Colonic mucosa (tissue), 4 donors: Measurements from ENCODE around the gene ARHGAP42. TPM values are rescaled to one million over a fixed set of nuclear protein-coding genes. Genes with fewer than 3 reads are reported as not detected.

ENCODE experiments used
- DNase-seq: peaks from one replicate; pipeline ENCODE4 v3.0.0-alpha.2; 2020
- H3K27ac ChIP-seq: fragments of 200-600 bp; one replicate; pipeline ENCODE4 v1.8.0; 2021
- H3K27me3 ChIP-seq: fragments of 200-600 bp; one replicate; pipeline ENCODE4 v1.8.0; 2021
- H3K36me3 ChIP-seq: fragments of 200-600 bp; one replicate; pipeline ENCODE4 v1.8.0; 2021
- H3K4me1 ChIP-seq: fragments of 200-600 bp; one replicate; pipeline ENCODE4 v1.8.0; 2021; ENCODE audit warnings: mild to moderate bottlenecking
- H3K4me3 ChIP-seq: fragments of 200-600 bp; one replicate; pipeline ENCODE4 v1.8.0; 2021
- H3K9ac ChIP-seq, 2 donors: one replicate each; pipeline ENCODE4 v1.7.0; 2013; ENCODE audit warnings: control low read depth in 2 of 2, low read depth in 2 of 2, low read length in 2 of 2
- H3K9me3 ChIP-seq: fragments of 200-600 bp; one replicate; pipeline ENCODE4 v1.8.0; 2021
- CTCF ChIP-seq: fragments of 200-600 bp; IDR thresholded peaks from one replicate; pipeline ENCODE4 v1.8.0; 2022; ENCODE audit warnings: antibody characterized with exemption, mild to moderate bottlenecking
- intact Hi-C: fragments of 100-400 bp; cut with DNase I; formaldehyde crosslinking; loops from one replicate; pipeline ENCODE4 v1.14.1; 2022
- total RNA-seq, 2 donors: library from RNA; stranded (reverse); fragmentation: NEBNext Ultra II Directional in 1 of 2; extraction: Animal tissue kit (Norgen Biotek cat#: 25700) in 1 of 2; gene quantifications; one replicate each; pipeline ENCODE4 v1.2.1, GENCODE V29; 2021
- donor health status: healthy.
- donor health status: DM: no; HTN: no; CAD: no.
- donor health status: DM: no; HTN: no; CAD: no.

The ARHGAP42 gene
- total RNA-seq, 2 donors from 2014 or later: 13.4 to 15.9 TPM

- Histone ChIP-seq H3K4me3 (no peak overlapping the region), H3K4me1 (no peaks in the 10 kb centered on the region), H3K27ac (no peak overlapping the region), H3K36me3 (no peaks in the 10 kb centered on the region), H3K9me3 (no peaks in the 10 kb centered on the region), H3K27me3 (no peaks in the 10 kb centered on the region), H3K9ac (no peak overlapping the region)
- intact Hi-C loops: no loop called here
- no peak for TF ChIP-seq CTCF
- no peak for DNase-seq
Measured at GRCh38 chr11:100667449-100667848, 19.6 kb upstream of the ARHGAP42 start.

- Histone ChIP-seq H3K27ac (no peak overlapping the region), H3K9me3 (no peaks in the 10 kb centered on the region), H3K4me3 (no peak overlapping the region), H3K4me1 (no peaks in the 10 kb centered on the region), H3K36me3 (no peaks in the 10 kb centered on the region), H3K27me3 (no peaks in the 10 kb centered on the region), H3K9ac (no peak overlapping the region)
- DNase-seq: no peak
- intact Hi-C loops: loop anchor here (10.0 kb wide), 1 partner anchor 85 kb away; no protein-coding TSS in a partner anchor
- no peak for TF ChIP-seq CTCF
Measured at GRCh38 chr11:100670140-100670539, 16.9 kb upstream of the ARHGAP42 start.

GRCh38 chr11:100671471-100671870 is 15.6 kb upstream of the ARHGAP42 start:
- Histone ChIP-seq H3K4me3 (no peak overlapping the region), H3K27me3 (no peaks in the 10 kb centered on the region), H3K4me1 (no peaks in the 10 kb centered on the region), H3K36me3 (no peaks in the 10 kb centered on the region), H3K9me3 (no peaks in the 10 kb centered on the region), H3K27ac (no peak overlapping the region), H3K9ac (no peak overlapping the region)
- no peak for DNase-seq
- intact Hi-C loops: loop anchor here (10.0 kb wide), 1 partner anchor 87 kb away; no protein-coding TSS in a partner anchor
- TF ChIP-seq CTCF: no peak

- no peak overlapping the region for H3K4me3 ChIP-seq
- H3K9me3 ChIP-seq: no peaks in the 10 kb centered on the region
- H3K4me1 ChIP-seq: no peaks in the 10 kb centered on the region
- no peak for DNase-seq
- H3K27me3 ChIP-seq: no peaks in the 10 kb centered on the region
- H3K27ac ChIP-seq: no peak overlapping the region
- intact Hi-C loops: loop anchor here (10.0 kb wide), 1 partner anchor 88 kb away; no protein-coding TSS in a partner anchor
- H3K9ac ChIP-seq: no peak overlapping the region
- TF ChIP-seq CTCF: no peak
- H3K36me3 ChIP-seq: no peaks in the 10 kb centered on the region
Measured at GRCh38 chr11:100672498-100673033, 14.5 kb upstream of the ARHGAP42 start.

- H3K4me3 ChIP-seq: no peak overlapping the region
- H3K4me1 ChIP-seq: no peaks in the 10 kb centered on the region
- no peak overlapping the region for H3K9ac ChIP-seq
- intact Hi-C loops: loop anchor here (10.0 kb wide), 1 partner anchor 88 kb away; no protein-coding TSS in a partner anchor
- no peak for TF ChIP-seq CTCF
- DNase-seq: no peak
- no peaks in the 10 kb centered on the region for H3K9me3 ChIP-seq
- H3K27me3 ChIP-seq: no peaks in the 10 kb centered on the region
- H3K27ac ChIP-seq: no peak overlapping the region
- H3K36me3 ChIP-seq: no peaks in the 10 kb centered on the region
Measured at GRCh38 chr11:100673063-100673462, 14.0 kb upstream of the ARHGAP42 start.
